ENCODE measurements around the gene GALNT7.

GALNT7 gene

DNA sequence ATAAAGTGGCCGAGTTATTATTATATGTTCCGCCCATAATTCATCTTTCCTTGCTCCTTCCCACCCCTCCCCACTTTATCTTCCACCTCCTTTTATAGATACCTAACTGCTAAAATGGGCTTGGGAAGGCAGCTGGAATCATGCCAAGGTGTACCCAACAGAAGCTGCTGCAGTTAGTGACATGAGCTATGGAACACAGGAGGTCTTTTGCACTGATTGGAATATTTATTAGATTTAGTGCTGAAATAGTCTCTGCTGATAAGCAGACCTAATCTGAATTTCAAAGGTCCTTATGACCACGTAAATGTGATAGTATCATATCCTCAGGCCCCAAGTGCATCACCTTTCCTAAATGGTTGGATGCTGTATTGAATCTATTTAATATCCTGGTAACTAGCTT is 100.7 kb downstream of the GALNT7 start:
- Histone ChIP-seq H3K9ac (no peak overlapping the region), H3K4me3 (IDR thresholded peaks at IDR 0.05; ENCODE audit: insufficient read depth, low read depth, low read length) (no peak overlapping the region), H3K27ac (no peak overlapping the region), H4K20me1 (ENCODE audit: insufficient read depth) (peaks cover 6% of the 10 kb centered on the region; the same call in 1 of the 2 replicates), H3K27me3 (ENCODE audit: insufficient read depth, low read depth) (no peaks in the 10 kb centered on the region), H2AFZ (ENCODE audit: low read depth) (no peak overlapping the region), H3K79me2 (ENCODE audit: insufficient read depth, low read depth) (peaks cover 60% of the 10 kb centered on the region), H3K36me3 (ENCODE audit: insufficient read depth) (no peaks in the 10 kb centered on the region), H3K4me2 (no peak overlapping the region), H3K4me1 (ENCODE audit: low read depth, poor library complexity, severe bottlenecking) (peaks cover 30% of the 10 kb centered on the region)
- no peak for TF ChIP-seq CTCF (conservative IDR thresholded peaks at IDR 0.05; ENCODE audit: low read depth, low read length)

- H3K4me2 ChIP-seq = no peak overlapping the region
- H3K36me3 ChIP-seq (ENCODE audit: insufficient read depth) = no peaks in the 10 kb centered on the region
- peaks cover 6% of the 10 kb centered on the region; the same call in 1 of the 2 replicates for H4K20me1 ChIP-seq (ENCODE audit: insufficient read depth)
- H3K27me3 ChIP-seq (ENCODE audit: insufficient read depth, low read depth) = no peaks in the 10 kb centered on the region
- H3K4me1 ChIP-seq (ENCODE audit: low read depth, poor library complexity, severe bottlenecking) = peaks cover 19% of the 10 kb centered on the region
- TF ChIP-seq CTCF (conservative IDR thresholded peaks at IDR 0.05; ENCODE audit: low read depth, low read length) = no peak
- H3K27ac ChIP-seq = no peak overlapping the region
- H3K9ac ChIP-seq = no peak overlapping the region
- H2AFZ ChIP-seq (ENCODE audit: low read depth) = no peak overlapping the region
- no peak overlapping the region for H3K4me3 ChIP-seq (IDR thresholded peaks at IDR 0.05; ENCODE audit: insufficient read depth, low read depth, low read length)
- H3K79me2 ChIP-seq (ENCODE audit: insufficient read depth, low read depth) = peaks cover 59% of the 10 kb centered on the region
These were observed 101.9 kb downstream of the GALNT7 start for GRCh38 chr4:173270312-173271027.

GRCh38 chr4:173272314-173272713 is 103.7 kb downstream of the GALNT7 start:
- no peaks in the 10 kb centered on the region for H3K36me3 ChIP-seq (ENCODE audit: insufficient read depth)
- TF ChIP-seq CTCF (conservative IDR thresholded peaks at IDR 0.05; ENCODE audit: low read depth, low read length) = no peak
- H3K4me1 ChIP-seq (ENCODE audit: low read depth, poor library complexity, severe bottlenecking) = peaks cover 20% of the 10 kb centered on the region
- no peak overlapping the region for H3K4me2 ChIP-seq
- H2AFZ ChIP-seq (ENCODE audit: low read depth) = no peak overlapping the region
- no peak overlapping the region for H3K27ac ChIP-seq
- peaks cover 55% of the 10 kb centered on the region for H3K79me2 ChIP-seq (ENCODE audit: insufficient read depth, low read depth)
- no peak overlapping the region for H3K4me3 ChIP-seq (IDR thresholded peaks at IDR 0.05; ENCODE audit: insufficient read depth, low read depth, low read length)
- peaks cover 6% of the 10 kb centered on the region; the same call in 1 of the 2 replicates for H4K20me1 ChIP-seq (ENCODE audit: insufficient read depth)
- H3K9ac ChIP-seq = no peak overlapping the region
- no peaks in the 10 kb centered on the region for H3K27me3 ChIP-seq (ENCODE audit: insufficient read depth, low read depth)

DNA sequence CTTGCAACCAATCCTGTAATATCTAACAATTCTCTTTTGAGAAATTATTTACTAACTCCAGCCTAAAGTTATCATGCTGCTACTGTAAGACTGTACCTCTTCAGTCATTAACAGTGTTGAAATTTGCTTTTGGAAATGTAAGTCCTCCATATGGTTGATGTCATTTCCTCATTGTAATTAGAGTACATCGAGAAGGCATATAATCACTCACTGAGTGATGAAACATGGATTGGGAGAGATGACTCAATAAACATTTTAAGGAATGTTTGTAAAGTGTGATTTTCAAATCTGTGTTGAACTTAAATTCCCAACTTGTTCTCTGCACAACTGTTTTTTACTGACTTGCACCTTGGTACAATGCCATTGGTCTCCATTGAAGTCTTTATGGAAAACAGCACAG is 104.4 kb downstream of the GALNT7 start:
- Histone ChIP-seq H3K27me3 (ENCODE audit: insufficient read depth, low read depth) (no peaks in the 10 kb centered on the region), H4K20me1 (ENCODE audit: insufficient read depth) (peaks cover 6% of the 10 kb centered on the region; the same call in 1 of the 2 replicates), H3K79me2 (ENCODE audit: insufficient read depth, low read depth) (peaks cover 48% of the 10 kb centered on the region), H3K9ac (no peak overlapping the region), H3K4me1 (ENCODE audit: low read depth, poor library complexity, severe bottlenecking) (peaks cover 15% of the 10 kb centered on the region), H3K36me3 (ENCODE audit: insufficient read depth) (no peaks in the 10 kb centered on the region), H3K4me3 (IDR thresholded peaks at IDR 0.05; ENCODE audit: insufficient read depth, low read depth, low read length) (no peak overlapping the region), H3K27ac (no peak overlapping the region), H3K4me2 (no peak overlapping the region), H2AFZ (ENCODE audit: low read depth) (no peak overlapping the region)
- no peak for TF ChIP-seq CTCF (conservative IDR thresholded peaks at IDR 0.05; ENCODE audit: low read depth, low read length)

All from KMS-11 (cell line).